ENCODE data around the gene TBATA.

Gene TBATA

DNA sequence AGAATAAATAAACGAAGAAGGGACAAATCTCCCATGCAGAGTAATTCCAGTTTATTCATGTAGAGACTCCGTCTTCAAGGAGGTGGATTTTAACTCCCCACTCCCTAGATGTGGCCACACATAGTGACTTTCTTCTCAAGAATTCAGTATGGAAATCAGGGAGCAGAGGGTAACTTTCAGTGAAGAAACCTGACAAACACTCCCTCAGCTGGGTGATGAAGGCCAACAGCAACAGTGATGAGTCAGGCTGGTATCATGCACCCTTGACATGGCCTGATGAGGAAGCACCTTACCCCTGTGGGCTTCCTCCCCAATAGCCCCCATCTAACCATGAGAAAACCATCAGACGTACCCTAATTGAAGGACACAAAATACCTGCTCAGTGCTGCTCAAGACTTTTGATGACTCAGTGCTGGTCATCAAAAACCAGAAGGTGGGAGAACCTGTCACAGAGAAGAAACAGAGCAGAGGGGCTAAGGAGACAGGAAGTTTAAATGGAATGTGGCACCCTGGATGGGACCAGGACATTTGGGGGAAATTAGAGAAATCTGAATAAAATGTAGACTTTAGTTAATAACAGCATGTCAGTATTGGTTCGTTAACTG, 62.3 kb downstream of the TBATA start:
- Mint-ChIP-seq H3K36me3 (ENCODE audit: low read depth) (no peaks in the 10 kb centered on the region), H3K9me3 (no peaks in the 10 kb centered on the region), H3K4me1 (no peaks in the 10 kb centered on the region), H3K27me3 (ENCODE audit: low read depth) (peaks cover 4% of the 10 kb centered on the region), H3K4me3 (no peak overlapping the region), H3K27ac (no peak overlapping the region)
- TF ChIP-seq, protein P1, sequence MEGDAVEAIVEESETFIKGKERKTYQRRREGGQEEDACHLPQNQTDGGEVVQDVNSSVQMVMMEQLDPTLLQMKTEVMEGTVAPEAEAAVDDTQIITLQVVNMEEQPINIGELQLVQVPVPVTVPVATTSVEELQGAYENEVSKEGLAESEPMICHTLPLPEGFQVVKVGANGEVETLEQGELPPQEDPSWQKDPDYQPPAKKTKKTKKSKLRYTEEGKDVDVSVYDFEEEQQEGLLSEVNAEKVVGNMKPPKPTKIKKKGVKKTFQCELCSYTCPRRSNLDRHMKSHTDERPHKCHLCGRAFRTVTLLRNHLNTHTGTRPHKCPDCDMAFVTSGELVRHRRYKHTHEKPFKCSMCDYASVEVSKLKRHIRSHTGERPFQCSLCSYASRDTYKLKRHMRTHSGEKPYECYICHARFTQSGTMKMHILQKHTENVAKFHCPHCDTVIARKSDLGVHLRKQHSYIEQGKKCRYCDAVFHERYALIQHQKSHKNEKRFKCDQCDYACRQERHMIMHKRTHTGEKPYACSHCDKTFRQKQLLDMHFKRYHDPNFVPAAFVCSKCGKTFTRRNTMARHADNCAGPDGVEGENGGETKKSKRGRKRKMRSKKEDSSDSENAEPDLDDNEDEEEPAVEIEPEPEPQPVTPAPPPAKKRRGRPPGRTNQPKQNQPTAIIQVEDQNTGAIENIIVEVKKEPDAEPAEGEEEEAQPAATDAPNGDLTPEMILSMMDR (IDR thresholded peaks at IDR 0.05; ENCODE audit: unreplicated experiment in 3 of 3), result no peak

All from nephron (organoid).